ENCODE measurements around the gene DCPS.

DCPS gene

GRCh38 chr11:126328938-126329643, 25.2 kb downstream of the DCPS start:
- no peak for DNase-seq

- no peak for DNase-seq
Observed at GRCh38 chr11:126329644-126330211, 25.9 kb downstream of the DCPS start.

DNA sequence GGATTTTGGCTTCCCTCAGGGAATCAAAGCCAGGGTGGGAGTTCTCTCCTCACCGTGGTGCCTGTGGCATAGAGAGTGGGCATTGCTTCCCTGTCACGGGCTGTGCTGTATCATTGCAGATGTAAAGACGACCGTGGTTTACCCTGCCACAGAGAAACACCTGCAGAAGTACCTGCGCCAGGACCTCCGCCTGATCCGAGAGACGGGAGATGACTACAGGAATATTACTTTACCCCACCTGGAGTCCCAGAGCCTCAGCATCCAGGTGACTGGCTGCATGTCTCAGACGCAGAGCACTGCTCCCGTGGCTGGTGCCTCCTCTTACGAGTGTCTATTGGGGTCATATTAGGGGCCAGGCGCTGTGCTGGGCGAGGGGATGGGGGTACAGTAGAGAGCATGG, 27.4 kb downstream of the DCPS start:
- DNase-seq = no peak

- DNase-seq = no peak
Observed at GRCh38 chr11:126332221-126332711, 28.4 kb downstream of the DCPS start.

DNA sequence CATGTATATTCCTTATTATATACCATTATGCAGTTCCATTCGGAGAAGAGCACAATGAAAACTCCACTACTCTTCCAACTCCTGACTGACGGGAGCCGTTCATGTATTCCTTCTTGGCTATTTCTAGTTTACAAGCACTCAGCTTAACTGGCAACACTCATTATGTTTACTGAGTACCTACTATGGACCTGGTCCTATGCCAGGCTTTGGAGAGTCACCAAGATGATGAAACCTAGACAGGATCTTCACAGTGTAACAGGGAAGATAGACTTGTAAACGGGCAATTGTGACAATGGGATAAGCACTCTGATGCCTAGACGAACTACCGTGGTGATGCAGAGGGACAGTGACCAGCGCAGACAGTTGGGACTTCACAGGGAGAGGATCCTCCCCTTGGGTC, 29.3 kb downstream of the DCPS start:
- no peak for DNase-seq

DNA sequence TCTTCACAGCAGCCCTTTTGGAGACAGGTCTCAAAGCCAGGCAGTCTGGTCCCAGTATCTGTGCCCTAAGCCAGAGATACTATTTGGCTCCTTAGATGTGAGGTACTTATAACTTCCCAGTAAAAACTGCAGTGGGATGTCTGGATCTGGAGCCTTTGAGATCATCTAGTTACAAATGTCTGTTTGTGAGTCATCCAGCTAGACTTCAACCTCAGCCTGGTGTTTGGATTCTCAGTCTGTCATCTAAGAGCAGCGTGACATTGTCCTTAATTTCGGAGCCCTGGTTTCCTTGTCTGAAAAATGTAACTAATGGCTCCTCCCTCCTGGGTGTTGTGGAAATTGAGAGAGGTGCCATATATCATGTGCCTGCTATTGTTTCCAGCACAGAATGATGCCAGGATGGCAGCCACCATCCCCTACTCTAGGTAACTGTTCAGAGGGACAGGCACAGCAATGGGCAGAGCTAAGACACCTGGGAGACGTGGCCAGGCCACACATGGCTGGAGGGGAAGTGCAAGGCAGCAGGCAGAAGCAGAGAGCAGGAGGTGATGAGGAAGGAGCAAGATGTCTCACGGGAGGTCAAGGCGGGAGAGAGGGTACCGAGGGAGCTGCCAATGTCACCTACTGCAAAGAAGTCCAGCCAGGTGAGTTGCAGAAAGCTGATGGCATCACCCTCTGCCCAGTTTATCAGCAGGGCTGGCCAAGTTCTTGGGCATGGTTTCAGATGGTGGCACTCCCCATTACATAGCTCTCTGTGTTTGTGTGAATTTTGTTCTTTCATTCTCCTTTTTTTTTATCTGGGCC, 31.0 kb downstream of the DCPS start:
- no peak for DNase-seq

DNA sequence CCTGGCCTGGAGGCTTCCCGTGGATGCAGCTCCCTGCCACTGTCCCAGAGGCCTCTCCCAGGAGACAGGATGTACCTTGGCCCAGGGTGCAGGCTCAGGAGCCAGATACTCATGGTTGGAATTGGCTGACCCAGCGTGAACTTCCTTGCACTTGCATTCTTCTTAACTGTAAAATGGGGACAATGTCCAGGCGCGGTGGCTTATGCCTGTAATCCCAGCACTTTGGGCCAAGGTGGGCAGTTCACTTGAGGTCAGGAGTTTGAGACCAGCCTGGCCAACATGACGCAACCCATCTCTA, 31.6 kb downstream of the DCPS start:
- DNase-seq = no peak

- no peak for DNase-seq
Observed at GRCh38 chr11:126336138-126336541, 32.3 kb downstream of the DCPS start.

DNA sequence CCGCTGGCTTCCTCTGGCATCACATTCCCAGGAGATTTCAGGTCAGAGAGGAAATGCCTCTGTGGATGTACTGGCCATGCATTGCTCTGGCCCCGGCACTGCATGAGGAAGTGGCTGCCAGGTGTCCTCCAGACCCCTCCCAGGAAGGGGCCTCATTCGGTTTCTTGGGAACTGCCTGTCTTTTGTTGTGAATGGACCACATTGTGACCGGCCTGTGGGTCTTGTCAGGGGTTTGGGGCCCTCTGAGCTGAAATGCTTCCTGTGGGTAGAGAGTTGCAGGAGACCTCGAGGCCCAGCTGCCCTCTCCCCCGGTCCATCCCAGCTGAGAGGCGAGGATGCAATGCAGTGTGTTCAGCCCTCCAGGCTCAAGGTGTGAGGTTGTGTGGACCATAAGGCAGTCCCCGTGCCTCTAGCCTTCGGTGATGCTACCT, 32.8 kb downstream of the DCPS start:
- no peak for DNase-seq

DNA sequence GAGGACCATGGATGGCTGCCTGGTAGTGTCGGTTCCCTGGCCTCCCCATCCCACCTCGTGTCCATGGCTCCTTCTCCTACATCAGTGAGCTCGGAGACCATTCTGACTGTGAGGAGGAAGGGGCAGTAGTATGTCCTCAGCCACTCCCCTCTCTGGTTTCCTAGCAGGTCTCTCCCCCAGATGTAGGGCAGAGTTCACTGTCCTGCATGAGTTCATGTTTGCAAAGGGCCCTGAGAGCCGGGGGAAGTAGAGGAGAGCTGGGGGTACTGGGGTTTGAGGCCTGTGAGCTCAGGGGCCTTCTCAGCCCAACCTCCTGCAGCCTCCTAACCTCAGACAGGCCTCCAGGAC, 33.2 kb downstream of the DCPS start:
- no peak for DNase-seq

DNA sequence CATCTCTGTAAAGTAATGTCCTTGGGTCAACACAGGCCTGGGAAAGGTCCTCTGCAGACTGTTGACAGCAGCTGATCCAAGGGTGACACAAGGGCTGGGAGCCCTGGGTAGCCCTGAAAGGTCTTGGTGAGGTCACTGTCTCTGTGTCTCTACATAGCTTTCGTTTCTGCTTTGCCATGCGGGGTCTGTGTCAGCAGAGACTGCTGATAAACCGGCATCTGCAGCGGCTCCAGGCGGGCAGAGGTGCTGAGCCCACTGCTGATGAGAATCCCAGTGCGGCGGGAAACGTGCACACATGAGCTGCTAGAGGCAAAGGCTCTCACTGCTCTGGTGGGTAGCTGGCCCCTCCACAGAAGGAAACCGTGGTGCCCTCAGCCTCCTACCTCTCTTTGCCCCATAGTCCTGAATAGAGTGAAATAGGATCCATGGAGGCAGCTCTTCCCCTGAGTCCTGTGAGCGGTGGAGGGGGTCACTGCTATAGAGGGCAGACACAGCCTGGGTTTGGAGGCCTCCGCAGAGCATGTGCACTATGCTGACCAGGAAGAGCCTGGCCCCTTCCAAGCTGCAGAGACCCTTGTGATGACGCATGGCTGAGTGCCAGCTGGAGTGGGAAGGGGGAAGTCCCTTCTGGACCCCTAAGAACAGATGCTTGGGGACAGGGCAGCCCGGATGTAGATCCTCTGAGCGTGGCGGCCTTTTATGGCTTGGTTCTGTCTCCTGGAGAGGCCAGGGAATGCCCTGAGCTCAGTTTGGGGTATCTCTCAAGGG, 33.8 kb downstream of the DCPS start:
- DNase-seq = no peak

DNA sequence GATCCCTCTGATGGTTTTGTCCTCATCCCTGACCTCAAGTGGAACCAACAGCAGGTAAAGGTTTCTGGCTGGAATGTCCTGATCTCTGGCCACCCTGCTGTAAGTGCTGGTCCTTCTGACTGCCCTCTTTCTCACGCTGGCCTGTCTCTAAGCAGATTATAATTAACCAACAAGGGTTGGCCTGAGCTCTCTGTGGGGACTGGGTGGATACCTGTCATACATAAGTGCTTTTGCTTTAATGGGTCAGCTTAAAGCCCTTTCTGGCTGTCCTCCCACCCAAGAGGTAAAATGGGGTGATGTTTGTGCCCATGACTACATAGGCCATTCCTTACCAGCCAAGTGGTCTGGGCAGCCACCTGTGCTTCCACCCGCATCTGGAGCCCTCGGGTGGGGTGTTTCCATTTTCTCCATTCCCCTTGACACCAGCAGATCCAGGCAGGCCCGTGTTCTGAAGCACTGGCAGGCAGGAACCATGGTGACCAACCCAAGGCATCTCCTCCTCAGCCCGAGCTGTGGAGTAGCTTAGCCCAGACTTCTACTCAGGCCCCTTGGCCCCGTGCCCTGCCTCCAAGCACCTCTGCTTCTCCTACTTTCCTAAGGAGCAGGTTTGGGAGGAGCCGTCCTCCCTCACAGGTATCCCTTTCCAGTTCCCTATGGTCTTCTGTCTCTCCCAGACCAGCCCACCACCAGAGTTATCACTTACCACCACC, 34.6 kb downstream of the DCPS start:
- DNase-seq = no peak

GRCh38 chr11:126339073-126339862, 35.4 kb downstream of the DCPS start:
- no peak for DNase-seq

GRCh38 chr11:126339863-126340434, 36.1 kb downstream of the DCPS start:
- DNase-seq = no peak

DNA sequence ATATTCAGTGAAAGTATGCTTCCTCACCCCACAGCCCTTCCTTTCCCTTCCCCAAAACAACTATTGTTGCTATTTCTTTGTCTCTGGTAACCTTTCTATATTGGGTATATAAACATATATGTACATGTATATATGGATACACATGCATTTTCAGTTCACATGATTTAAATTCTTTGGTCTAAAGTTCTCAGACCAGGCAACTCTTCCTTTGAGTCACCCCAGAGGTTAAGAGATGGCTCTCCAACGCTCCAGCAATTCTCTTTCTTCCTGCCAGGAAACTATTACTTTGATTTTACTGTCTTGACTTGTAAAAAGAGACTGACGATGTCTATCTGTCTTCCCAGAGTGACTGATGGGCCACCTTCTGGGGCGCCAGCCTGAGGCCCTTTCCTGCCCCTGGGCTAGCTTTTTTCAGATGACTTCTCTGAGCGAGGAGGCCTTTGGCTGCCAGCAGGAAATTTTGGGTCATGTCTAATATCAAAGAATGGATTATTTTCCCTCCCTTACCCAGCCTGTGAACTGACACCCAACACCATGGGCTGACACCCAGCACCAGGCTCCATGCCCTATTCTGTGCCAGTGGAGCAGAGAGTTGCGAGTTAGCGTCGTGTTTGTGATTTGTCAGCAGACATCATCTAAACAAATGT, 37.2 kb downstream of the DCPS start:
- DNase-seq = no peak

DNA sequence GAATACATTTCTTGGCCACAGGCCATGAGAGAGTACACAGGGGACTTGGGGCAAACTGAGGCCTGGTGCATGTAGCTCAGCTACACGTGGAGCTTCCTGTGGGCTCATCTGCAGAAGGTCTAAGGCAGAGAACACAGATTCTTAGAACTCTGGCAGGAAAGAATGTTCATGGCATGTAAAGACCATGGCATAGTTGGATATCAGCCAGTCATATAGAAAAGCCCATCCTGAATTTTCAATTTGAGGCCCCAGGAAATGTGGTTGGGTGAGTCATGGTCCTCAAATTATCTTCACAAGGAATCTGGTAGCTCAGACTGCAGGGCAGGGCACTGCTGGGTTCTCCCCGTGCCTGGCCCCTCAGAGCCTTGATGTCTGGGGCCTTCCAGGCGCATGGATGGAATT, 37.9 kb downstream of the DCPS start:
- peak in 1 of 2 experiments; percentile 24 for DNase-seq

DNA sequence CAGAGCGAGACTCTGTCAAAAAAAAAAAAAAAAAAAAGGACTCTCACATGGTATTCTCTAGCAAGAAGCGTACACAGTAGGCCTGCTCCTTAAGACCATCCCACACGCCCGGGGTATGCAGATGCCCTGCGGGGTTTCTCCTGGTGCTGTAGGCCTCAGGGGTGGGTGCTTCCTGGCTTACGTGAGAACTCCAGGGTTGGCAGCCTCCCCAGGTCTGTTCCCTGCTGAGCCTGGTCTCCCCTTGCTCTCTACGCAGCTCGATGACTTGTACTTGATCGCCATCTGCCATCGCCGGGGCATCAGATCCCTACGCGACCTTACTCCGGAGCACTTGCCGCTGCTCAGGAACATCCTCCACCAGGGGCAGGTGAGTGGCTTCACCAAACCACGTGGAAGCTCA, 39.2 kb downstream of the DCPS start:
- no peak for DNase-seq

DNA sequence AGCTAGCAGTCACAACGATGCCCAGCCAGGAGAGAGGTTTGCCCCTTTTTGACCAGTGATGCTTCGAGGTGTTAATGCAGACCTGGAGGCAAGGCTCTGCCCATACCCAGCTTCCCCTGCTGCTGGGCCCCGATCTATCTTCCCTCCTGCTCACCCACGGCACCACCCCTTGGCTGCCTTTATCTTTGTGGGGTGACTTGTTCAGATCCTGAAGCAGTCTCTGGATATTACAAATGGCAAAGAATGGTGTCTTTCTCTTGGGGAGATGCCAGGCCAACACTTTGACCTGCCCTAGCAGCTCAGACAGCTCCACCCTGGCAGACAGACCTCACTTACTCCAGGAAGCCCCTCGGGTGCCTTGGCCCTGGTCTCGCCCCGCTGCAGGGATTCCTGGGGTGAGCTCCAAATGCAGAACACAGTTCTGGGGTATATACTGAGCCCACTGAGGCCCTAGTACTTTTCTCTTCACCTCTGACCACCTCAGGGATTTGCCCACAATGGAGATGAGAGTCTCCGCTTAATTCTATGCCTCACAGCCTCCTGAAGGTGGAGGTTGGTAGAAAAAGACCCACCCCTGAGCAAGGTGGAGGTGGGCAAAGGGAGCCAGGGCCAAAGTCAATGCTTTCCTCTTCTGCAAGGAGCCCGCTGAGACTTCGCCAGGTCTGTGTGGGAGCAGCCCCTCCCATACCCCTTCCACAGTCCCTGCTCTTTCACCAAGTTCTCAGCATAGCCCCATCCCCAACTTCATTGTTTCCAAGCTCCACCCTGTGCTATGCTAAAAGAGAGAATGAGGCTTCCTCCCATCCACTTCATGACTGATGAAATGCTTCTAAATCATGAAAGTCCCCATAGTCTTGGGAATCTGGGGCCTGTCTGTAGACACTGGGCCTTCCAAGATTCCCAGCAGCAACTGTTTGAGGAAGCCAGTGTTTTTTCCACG, 40.6 kb downstream of the DCPS start:
- no peak for DNase-seq

DNA sequence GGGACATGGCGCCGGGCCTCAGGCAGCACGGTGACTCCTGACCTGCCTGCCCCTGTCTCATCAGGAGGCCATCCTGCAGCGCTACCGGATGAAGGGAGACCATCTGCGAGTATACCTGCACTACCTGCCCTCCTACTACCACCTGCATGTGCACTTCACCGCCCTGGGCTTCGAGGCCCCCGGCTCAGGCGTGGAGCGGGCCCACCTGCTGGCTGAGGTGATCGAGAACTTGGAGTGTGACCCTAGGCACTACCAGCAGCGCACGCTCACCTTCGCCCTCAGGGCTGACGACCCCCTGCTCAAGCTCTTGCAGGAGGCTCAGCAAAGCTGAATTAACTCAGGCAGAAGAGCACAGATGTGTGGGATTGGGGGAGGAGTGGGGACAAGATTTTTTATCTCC, 41.4 kb downstream of the DCPS start:
- DNase-seq = no peak

Data from SW 1271 (cell line).